ENCODE results near the gene DNAJC25.
A peak's percentile ranks its signal among the peaks of the same experiment; 100 is the strongest.
"Not testable (repeated sequence)": the region's sequence is repeated elsewhere in the genome, so short reads cannot be mapped to it uniquely, and the experiment has no call there.

DNAJC25 gene

DNA sequence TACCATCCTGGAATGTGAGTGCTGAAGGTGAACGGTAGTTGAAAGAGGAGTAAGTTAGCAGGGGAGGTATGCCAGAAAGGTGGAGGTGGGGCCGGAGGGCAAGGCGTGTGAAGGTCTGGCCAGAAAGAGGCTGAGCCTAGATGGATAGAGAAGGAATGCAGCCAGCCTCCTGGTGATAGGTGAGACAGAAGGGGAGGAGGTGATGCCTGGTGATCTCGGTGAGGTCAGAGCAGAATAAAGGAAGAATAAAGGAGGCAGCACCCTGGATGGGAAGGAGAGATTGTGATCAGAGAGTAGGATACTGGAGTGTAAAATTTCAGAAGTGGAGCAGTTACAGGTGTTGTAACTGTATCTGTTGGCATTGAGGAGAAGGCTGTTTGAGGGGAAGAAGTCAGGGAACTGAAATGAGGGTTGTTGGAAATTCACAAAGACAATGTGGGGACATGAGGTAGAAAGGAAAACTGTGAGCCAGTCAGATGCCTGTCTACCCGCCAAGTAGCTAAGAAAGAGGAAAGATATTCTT is 32.2 kb downstream of the DNAJC25 start:
- TF ChIP-seq POLR2A (IDR thresholded peaks at IDR 0.05; ENCODE audit: low read length) (no peak), GATA1 (IDR thresholded peaks at IDR 0.05; ENCODE audit: low read depth, low read length) (no peak)
- no peak for DNase-seq

DNA sequence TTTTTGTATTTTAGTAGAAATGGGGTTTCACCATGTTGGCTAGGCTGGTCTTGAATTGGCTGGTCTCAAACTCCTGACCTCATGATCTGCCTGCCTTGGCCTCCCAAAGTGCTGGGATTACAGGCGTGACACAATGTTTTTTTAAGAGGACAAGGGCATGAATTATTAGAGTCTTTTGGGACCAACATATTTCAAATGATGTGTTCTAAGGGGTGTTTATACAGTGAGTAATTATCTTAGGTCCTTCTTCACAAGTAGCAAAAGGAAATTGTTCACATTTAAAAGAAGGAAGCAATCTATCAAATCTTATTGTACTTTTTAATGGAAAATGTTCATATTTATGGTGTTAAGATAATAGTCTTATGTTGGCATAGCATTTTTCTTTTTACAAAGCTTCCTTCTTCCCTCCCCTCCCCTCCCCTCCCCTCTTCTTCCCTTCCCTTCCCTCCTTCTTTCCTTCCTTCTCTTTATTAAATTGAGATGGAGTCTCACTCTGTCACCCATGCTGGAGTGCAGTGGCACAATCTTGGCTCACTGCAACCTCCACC is 37.0 kb downstream of the DNAJC25 start:
- DNase-seq, result no peak
- TF ChIP-seq GATA1 (IDR thresholded peaks at IDR 0.05; ENCODE audit: low read depth, low read length) (no peak), POLR2A (IDR thresholded peaks at IDR 0.05; ENCODE audit: low read length) (no peak)

DNA sequence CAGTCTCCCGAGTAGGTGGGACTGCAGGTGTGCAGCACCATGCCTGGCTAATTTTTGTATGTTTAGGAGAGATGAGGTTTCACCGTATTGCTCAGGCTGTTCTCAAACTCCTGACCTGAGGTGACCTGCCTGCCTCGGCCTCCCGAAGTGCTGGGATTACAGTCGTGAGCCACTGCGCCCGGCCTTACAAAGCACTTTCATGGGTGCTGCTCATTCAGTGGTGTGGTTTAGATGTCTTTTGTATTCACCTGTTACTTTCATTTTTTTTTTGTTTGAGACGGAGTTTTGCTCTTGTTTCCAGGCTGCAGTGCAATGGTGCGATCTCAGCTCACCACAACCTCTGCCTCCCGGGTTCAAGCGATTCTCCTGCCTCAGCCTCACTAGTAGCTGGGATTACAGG is 37.5 kb downstream of the DNAJC25 start:
- not testable (repeated sequence) for DNase-seq

DNA sequence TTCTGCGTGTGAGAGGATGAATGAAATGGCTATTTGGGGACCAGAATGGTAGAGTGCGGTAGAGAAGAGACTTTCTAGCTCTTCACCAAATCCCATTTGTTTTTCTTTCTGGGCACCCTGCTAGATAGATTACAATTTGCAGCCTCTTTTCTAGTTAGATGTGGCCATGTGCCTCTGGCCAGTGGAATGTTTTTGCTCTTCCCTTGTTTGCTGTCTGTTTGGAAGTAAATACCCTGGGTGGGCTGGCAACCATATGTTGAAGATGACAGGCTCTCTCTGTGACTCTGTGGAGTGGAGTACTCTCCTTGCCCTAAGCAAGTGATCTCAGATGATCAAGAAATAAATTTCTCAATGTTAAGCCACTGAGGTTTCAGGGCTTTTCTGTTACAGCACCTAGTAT is 43.2 kb downstream of the DNAJC25 start:
- TF ChIP-seq GATA1 (IDR thresholded peaks at IDR 0.05; ENCODE audit: low read depth, low read length), result no peak
- DNase-seq, result no peak

DNA sequence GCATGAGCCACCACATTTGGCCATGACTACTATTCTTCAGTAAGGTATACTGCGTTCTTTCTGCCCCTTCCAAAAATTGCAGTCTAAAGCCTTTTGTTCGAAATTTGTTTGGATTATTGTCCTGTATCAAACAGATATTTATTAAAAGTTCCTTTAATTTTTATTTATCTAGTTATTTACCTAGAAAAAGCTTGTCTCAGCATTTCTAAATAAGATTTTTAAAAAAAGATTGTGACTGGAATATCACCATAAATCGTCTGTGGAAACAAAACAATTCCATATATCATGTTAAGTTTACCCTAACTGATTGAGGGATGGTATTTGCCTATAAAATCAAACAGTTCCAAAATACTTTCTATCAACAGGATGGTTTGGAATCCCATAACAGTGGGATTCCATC is 45.0 kb downstream of the DNAJC25 start:
- no peak for DNase-seq
- no peak for TF ChIP-seq POLR2A (IDR thresholded peaks at IDR 0.05; ENCODE audit: low read length)
- TF ChIP-seq GATA1 (IDR thresholded peaks at IDR 0.05; ENCODE audit: low read depth, low read length), result no peak

DNA sequence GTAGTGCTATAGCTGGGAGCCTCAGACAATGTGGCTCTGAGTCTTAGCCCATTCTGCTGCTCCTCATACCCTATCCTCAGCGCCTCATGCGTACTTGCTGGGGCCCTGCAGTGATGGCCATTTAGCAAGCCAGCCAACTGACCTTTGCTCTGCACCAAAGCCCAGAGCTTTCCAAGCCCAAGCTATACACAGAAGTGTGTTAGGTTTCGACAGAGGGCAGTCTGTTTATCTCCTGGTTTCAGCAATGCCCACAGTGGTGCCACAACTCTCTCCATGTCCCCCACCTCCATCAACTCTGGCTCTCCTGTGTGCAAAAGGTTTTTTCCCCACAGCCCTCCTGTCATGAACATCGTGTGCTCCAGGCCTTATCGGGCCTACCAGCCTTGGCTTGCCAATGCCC is 47.2 kb downstream of the DNAJC25 start:
- no peak for DNase-seq
- TF ChIP-seq GATA1 (IDR thresholded peaks at IDR 0.05; ENCODE audit: low read depth, low read length), result no peak
- no peak for TF ChIP-seq POLR2A (IDR thresholded peaks at IDR 0.05; ENCODE audit: low read length)

DNA sequence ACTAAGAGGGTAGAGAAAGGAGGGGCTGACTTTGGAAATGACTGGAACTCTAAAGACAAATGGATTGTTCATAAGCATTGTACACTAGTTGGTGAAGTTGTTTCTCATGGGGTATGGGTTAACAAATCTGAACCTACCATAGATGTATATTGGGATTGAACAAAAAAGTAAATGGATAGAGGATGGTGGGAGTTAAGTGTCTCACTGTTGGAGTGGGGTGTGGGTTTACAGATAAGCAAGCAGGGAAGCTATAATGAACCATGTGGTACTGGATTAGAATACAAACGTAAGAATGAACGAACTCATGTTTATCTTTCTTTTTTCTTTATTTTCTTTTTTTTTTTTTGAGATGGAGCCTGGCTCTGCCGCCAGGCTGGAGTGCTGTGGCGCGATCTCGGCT is 48.1 kb downstream of the DNAJC25 start:
- DNase-seq, result peak in 1 of 2 experiments; percentile 4
- TF ChIP-seq POLR2A (IDR thresholded peaks at IDR 0.05; ENCODE audit: low read length) (no peak), GATA1 (IDR thresholded peaks at IDR 0.05; ENCODE audit: low read depth, low read length) (no peak)

DNA sequence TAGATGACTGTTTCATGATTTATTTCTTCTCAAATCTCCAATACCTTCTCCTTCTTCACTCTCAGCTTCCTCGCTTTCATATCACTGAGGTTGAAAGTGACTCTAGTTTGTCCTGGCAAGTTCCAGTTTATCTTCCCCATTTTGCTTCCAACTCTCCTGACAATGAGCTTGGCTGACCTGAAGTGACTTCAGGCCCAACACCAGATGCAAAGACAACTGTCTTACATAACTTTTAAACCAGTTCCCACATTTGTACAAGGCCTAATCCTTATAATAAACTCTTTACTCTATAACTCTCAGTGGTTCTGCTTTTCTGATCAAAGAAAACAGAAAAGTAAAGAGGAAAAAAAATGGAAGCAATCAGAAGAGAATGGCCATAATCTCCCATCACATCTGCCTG is 52.3 kb downstream of the DNAJC25 start:
- TF ChIP-seq GATA1 (IDR thresholded peaks at IDR 0.05; ENCODE audit: low read depth, low read length) (no peak), POLR2A (IDR thresholded peaks at IDR 0.05; ENCODE audit: low read length) (no peak)
- no peak for DNase-seq

DNA sequence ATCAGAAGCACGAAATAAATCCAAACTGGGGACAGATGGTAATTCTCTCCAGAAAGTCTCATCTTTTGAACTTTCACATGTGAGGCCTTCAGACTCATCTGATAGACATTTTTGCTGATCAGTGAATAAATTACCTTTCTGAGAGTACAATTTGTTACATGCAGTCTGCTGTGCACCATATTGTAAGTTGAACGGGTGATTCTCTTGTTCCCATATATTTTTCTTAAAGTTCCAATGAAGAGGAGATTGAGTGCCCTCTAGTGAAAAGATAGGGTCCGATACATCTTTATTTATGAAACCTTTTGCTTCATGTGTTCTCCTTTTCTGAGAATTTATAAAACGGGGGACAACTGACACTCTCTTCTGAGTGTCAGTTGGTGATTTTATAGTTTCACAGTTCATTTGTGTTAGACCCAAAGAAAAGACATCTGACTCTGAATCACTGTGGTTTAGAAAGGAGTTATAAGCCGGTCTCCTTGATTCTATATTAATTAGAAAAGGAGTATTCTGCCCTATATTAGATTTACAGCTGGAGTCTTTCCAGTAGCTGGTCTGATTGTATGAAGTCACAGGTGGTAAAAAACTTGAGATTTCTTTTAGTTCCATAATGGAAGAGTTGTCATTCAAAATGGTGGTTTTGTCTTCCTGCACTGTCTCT is 60.7 kb downstream of the DNAJC25 start:
- TF ChIP-seq GATA1 (IDR thresholded peaks at IDR 0.05; ENCODE audit: low read depth, low read length), result no peak
- TF ChIP-seq POLR2A (IDR thresholded peaks at IDR 0.05; ENCODE audit: low read length), result no peak
- peak; percentile 30 to 41 for DNase-seq

DNA sequence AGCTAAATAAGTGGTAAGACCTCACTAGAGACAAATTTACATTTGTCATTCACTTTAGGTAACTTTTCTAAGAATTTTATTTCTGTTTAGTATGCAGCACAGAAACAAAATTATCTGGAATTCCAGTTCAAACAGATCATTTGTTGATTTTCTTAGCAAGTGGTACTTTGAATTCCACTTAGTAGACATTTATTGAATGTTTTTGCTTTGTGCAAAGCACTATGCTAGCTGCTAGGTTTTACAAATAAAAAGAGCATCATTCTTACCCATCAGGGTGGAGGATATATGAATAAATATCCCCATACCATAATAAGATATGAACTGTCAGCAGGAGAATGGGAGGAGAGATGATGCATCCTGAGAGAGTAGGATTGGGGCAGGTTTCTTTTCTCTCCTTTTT is 65.7 kb downstream of the DNAJC25 start:
- TF ChIP-seq GATA1 (IDR thresholded peaks at IDR 0.05; ENCODE audit: low read depth, low read length) (no peak), POLR2A (IDR thresholded peaks at IDR 0.05; ENCODE audit: low read length) (no peak)

DNA sequence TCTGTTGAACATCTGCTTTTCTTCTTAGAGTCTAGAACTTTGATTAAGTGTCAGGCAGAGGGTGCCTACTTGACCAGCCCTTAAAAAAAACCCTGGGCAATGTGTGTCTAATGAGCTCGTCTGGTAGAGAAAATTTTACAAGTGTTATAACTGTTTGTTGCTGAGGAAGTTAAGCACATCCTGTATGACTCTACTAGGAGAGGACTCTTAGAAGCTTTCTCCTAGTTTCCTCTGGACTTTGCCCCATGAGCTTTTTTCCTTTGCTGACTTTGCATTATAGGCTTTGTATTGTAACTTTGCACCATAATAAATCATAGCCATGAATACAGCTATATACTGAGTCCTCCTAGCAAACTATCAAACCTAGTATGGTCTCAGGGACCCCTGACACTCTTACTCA is 69.6 kb downstream of the DNAJC25 start:
- no peak for TF ChIP-seq GATA1 (IDR thresholded peaks at IDR 0.05; ENCODE audit: low read depth, low read length)
- TF ChIP-seq POLR2A (IDR thresholded peaks at IDR 0.05; ENCODE audit: low read length), result no peak
- no peak for DNase-seq

More for the DNA sequence above, 65.7 kb downstream of the DNAJC25 start:
- no peak for DNase-seq

Measured in erythroblast (primary cell).